HG03280 (cell line): ENCODE results near the gene ZHX3.

Experiments
- ATAC-seq: cut with Tn5 transposase; IDR thresholded peaks from one replicate; pipeline ENCODE4 v1.9.1; 2021; ENCODE audit warnings: mild to moderate bottlenecking, moderate library complexity; ENCODE audit not compliant: unreplicated experiment

The ZHX3 gene

GRCh38 chr20:41230136-41230535 is 87.4 kb downstream of the ZHX3 start:
- no peak for ATAC-seq

- ATAC-seq, result no peak
These were observed 88.3 kb downstream of the ZHX3 start for GRCh38 chr20:41229259-41229658.

- ATAC-seq, result no peak
These were observed 88.7 kb downstream of the ZHX3 start for GRCh38 chr20:41228858-41229257.

GRCh38 chr20:41226426-41226825 is 91.1 kb downstream of the ZHX3 start:
- no peak for ATAC-seq

GRCh38 chr20:41225091-41225490 is 92.4 kb downstream of the ZHX3 start:
- no peak for ATAC-seq

- no peak for ATAC-seq
These were observed 93.2 kb downstream of the ZHX3 start for GRCh38 chr20:41224281-41224680.

- ATAC-seq, result no peak
These were observed 94.4 kb downstream of the ZHX3 start for GRCh38 chr20:41223112-41223511.

GRCh38 chr20:41222703-41223102 is 94.8 kb downstream of the ZHX3 start:
- ATAC-seq, result no peak

- no peak for ATAC-seq
These were observed 95.2 kb downstream of the ZHX3 start for GRCh38 chr20:41222296-41222695.

GRCh38 chr20:41221614-41222218 is 95.8 kb downstream of the ZHX3 start:
- ATAC-seq, result no peak

GRCh38 chr20:41219824-41220223 is 97.7 kb downstream of the ZHX3 start:
- no peak for ATAC-seq

- no peak for ATAC-seq
These were observed 99.1 kb downstream of the ZHX3 start for GRCh38 chr20:41218466-41218865.

GRCh38 chr20:41217422-41217821 is 100.1 kb downstream of the ZHX3 start:
- no peak for ATAC-seq

GRCh38 chr20:41214666-41215065 is 102.9 kb downstream of the ZHX3 start:
- ATAC-seq, result no peak

- ATAC-seq, result no peak
These were observed 103.3 kb downstream of the ZHX3 start for GRCh38 chr20:41214202-41214601.

GRCh38 chr20:41213150-41213820 is 104.2 kb downstream of the ZHX3 start:
- no peak for ATAC-seq

- no peak for ATAC-seq
These were observed 112.2 kb downstream of the ZHX3 start for GRCh38 chr20:41205313-41205712.

GRCh38 chr20:41204304-41205265 is 112.9 kb downstream of the ZHX3 start:
- ATAC-seq, result no peak

GRCh38 chr20:41203660-41204059 is 113.9 kb downstream of the ZHX3 start:
- no peak for ATAC-seq

- ATAC-seq, result no peak
These were observed 115.1 kb downstream of the ZHX3 start for GRCh38 chr20:41202426-41202825.

- ATAC-seq, result no peak
These were observed 115.8 kb downstream of the ZHX3 start for GRCh38 chr20:41201760-41202159.
